BJ (cell line): ENCODE results near the gene DGKQ. TPM values are rescaled to one million over a fixed set of nuclear protein-coding genes. Genes with fewer than 3 reads are reported as not detected.
"Not testable (repeated sequence)": the region's sequence is repeated elsewhere in the genome, so short reads cannot be mapped to it uniquely, and the experiment has no call there.

Source experiments
- CTCF ChIA-PET: fragments of 350-600 bp; formaldehyde crosslinking; extraction: SDS; loops from one replicate; lab custom pipeline; 2021; ENCODE audit warnings: antibody characterized with exemption, inconsistent platforms; lab: Yijun Ruan, JAX
- POLR2A ChIA-PET: fragments of 300-600 bp; sonication (Branson Sonifier 250); formaldehyde crosslinking; extraction: SDS; loops from one replicate; lab custom pipeline; 2021; ENCODE audit warnings: antibody characterized with exemption; lab: Charles Lee
- DNase-seq: peaks from one replicate; pipeline ENCODE4 v3.0.0-alpha.2; 2011; ENCODE audit warnings: low read depth
- H3K27me3 ChIP-seq: 2 replicates; pipeline ENCODE4 v1.6.0; 2011; ENCODE audit warnings: low read length; ENCODE audit not compliant: control insufficient read depth, insufficient read depth
- H3K36me3 ChIP-seq: 2 replicates; pipeline ENCODE4 v1.5.1; 2011; ENCODE audit warnings: low read length; ENCODE audit not compliant: control insufficient read depth, insufficient read depth
- H3K4me3 ChIP-seq: 2 replicates; pipeline ENCODE4 v1.5.1; 2011; ENCODE audit warnings: low read depth, mild to moderate bottlenecking, control low read depth, low read length
- CTCF ChIP-seq: IDR thresholded peaks from 2 replicates; pipeline ENCODE4 v1.5.1; 2011; ENCODE audit warnings: low read depth, mild to moderate bottlenecking, control low read depth, inconsistent platforms, low read length, moderate library complexity; ENCODE audit not compliant: insufficient read depth
- polyA plus RNA-seq: library from polyadenylated mRNA; depleted of rRNA; stranded (reverse); fragments of >200 nt; gene quantifications from 2 replicates; pipeline ENCODE4 v1.2.3, GENCODE V29; 2011

The DGKQ gene
- polyA plus RNA-seq, 1 experiment = 6.5 TPM

GRCh38 chr4:925171-925570 is 48.2 kb downstream of the DGKQ start:
- ChIA-PET CTCF (no interaction called here), POLR2A (no interaction called here)
- no peak for TF ChIP-seq CTCF
- Histone ChIP-seq H3K4me3 (no peak overlapping the region), H3K36me3 (0 out of 2 replicates have a peak, but pooled peaks cover 3% of the 10 kb centered on the region), H3K27me3 (no peaks in the 10 kb centered on the region)
- no peak for DNase-seq

- Histone ChIP-seq H3K4me3 (no peak overlapping the region), H3K36me3 (0 out of 2 replicates have a peak, but pooled peaks cover 3% of the 10 kb centered on the region), H3K27me3 (no peaks in the 10 kb centered on the region)
- no peak for DNase-seq
- POLR2A ChIA-PET = no interaction called here
- no peak for TF ChIP-seq CTCF
- CTCF ChIA-PET = no interaction called here
Observed at GRCh38 chr4:924107-925096, 49.0 kb downstream of the DGKQ start.

- TF ChIP-seq CTCF = no peak
- CTCF ChIA-PET = interaction anchor here (1.5 to 1.7 kb wide), 2 partner anchors 9 to 14 kb away, joined by 3 read pairs; no protein-coding TSS in a partner anchor
- Histone ChIP-seq H3K36me3 (no peaks in the 10 kb centered on the region), H3K27me3 (no peaks in the 10 kb centered on the region), H3K4me3 (no peak overlapping the region)
- POLR2A ChIA-PET = no interaction called here
- DNase-seq = no peak
Observed at GRCh38 chr4:921830-922331, 51.5 kb downstream of the DGKQ start.

GRCh38 chr4:919004-919680 is 54.2 kb downstream of the DGKQ start:
- H3K4me3 ChIP-seq, H3K36me3 ChIP-seq, H3K27me3 ChIP-seq, CTCF ChIA-PET, DNase-seq, POLR2A ChIA-PET: not testable (repeated sequence)

GRCh38 chr4:918591-918990 is 54.8 kb downstream of the DGKQ start:
- H3K27me3 ChIP-seq, CTCF ChIA-PET, DNase-seq, H3K4me3 ChIP-seq, H3K36me3 ChIP-seq, POLR2A ChIA-PET: not testable (repeated sequence)

- CTCF ChIA-PET = interaction anchor here (1.0 kb wide), 1 partner anchor 9 kb away, joined by 3 read pairs; no protein-coding TSS in a partner anchor
- H3K4me3 ChIP-seq = no peak overlapping the region
- H3K36me3 ChIP-seq = no peaks in the 10 kb centered on the region
- POLR2A ChIA-PET = no interaction called here
- DNase-seq = no peak
- no peaks in the 10 kb centered on the region for H3K27me3 ChIP-seq
- TF ChIP-seq CTCF = no peak
Observed at GRCh38 chr4:917992-918391, 55.4 kb downstream of the DGKQ start.
